HFFc6 (cell line): ENCODE results near the gene HSPB3. TPM values are rescaled to one million over a fixed set of nuclear protein-coding genes. Genes with fewer than 3 reads are reported as not detected.
A peak's percentile ranks its signal among the peaks of the same experiment; 100 is the strongest.

ENCODE experiments used
- DNase-seq: peaks from one replicate; pipeline ENCODE4 v3.0.0-alpha.2; 2018
- H3K27ac Mint-ChIP-seq: 2 replicates; pipeline ENCODE4 v1.8.0; 2020; ENCODE audit warnings: mild to moderate bottlenecking, mixed read lengths
- H3K27me3 Mint-ChIP-seq: 2 replicates; pipeline ENCODE4 v1.8.0; 2021; ENCODE audit warnings: mild to moderate bottlenecking, moderate library complexity, mixed read lengths; ENCODE audit not compliant: insufficient read depth
- H3K36me3 Mint-ChIP-seq: 2 replicates; pipeline ENCODE4 v1.8.0; 2021; ENCODE audit warnings: low read depth, mixed read lengths
- H3K4me1 Mint-ChIP-seq: 2 replicates; pipeline ENCODE4 v1.8.0; 2020; ENCODE audit warnings: low read depth, mixed read lengths
- H3K4me3 Mint-ChIP-seq: 2 replicates; pipeline ENCODE4 v1.8.0; 2020; ENCODE audit warnings: mild to moderate bottlenecking, moderate library complexity, mixed read lengths
- H3K9me3 Mint-ChIP-seq: 2 replicates; pipeline ENCODE4 v1.8.0; 2020; ENCODE audit warnings: mild to moderate bottlenecking, mixed read lengths
- CTCF ChIP-seq: fragments of 200-600 bp; sonication (generic); IDR thresholded peaks from 2 replicates; pipeline ENCODE4 v1.5.0; 2021; ENCODE audit warnings: antibody characterized with exemption, mild to moderate bottlenecking
- long read RNA-seq: library from polyadenylated mRNA; unstranded; transcript quantifications from one replicate; pipeline ENCODE4 v2.0.0, GENCODE V29; 2019
- total RNA-seq, 6 experiments: library from RNA; stranded (reverse); fragmentation: NEBNext Ultra II Directional; extraction: Animal tissue kit (Norgen Biotek cat#: 25700); gene quantifications; 2 replicates in 1 of 6; 3 replicates in 5 of 6; pipeline ENCODE4 v1.2.3, GENCODE V29; 2021

Gene HSPB3
- 1 to 10 TPM; 3.3 to 9.6 (median 7.5) TPM for total RNA-seq
- long read RNA-seq, transcript HSPB3-201 (1 exons, 784 nt), result major isoform, 10 of 10 reads
- long read RNA-seq, partial matches to known transcripts, result 0 of 10 reads
- long read RNA-seq, other reads (novel, unspliced or antisense), result 0 of 10 reads

DNA sequence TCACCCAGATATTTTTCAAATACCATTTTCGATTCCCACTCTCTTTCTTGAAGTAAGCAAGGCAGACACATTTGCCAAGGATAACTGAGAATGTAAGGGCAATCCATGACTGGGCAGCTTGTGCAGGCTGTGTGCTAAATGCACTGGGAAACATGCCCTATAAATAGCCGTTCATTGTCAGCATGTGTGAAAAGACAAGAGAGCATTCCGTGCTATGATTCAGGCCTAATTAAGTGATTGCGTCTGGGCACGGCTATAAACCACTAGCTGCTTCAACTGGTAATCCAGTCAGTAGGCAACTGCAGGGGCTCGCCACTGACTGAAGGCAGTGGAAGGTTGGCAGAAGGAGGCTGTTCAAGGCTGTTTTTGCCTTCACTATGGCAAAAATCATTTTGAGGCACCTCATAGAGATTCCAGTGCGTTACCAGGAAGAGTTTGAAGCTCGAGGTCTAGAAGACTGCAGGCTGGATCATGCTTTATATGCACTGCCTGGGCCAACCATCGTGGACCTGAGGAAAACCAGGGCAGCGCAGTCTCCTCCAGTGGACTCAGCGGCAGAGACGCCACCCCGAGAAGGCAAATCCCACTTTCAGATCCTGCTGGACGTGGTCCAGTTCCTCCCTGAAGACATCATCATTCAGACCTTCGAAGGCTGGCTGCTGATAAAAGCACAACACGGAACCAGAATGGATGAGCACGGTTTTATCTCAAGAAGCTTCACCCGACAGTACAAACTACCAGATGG, at the start of gene HSPB3:
Gene HSPB3, plus strand, starts transcription at position 287 of the 745 bp plus-strand sequence. Its CDS starts 91 bp downstream, at position 378.
- peak; percentile 91 for DNase-seq
- H3K4me3 Mint-ChIP-seq, result peak within 1 kb of the TSS; percentile 78
- H3K36me3 Mint-ChIP-seq, result peaks cover 4% of the 10 kb centered on the region; the same call in 1 of the 2 replicates
- TF ChIP-seq CTCF, result no peak
- H3K4me1 Mint-ChIP-seq, result peaks cover 61% of the 10 kb centered on the region
- H3K27me3 Mint-ChIP-seq, result no peaks in the 10 kb centered on the region
- H3K27ac Mint-ChIP-seq, result peak within 1 kb of the TSS; percentile 84
- H3K9me3 Mint-ChIP-seq, result no peaks in the 10 kb centered on the region

- no peak overlapping the region for H3K27ac Mint-ChIP-seq
- DNase-seq, result no peak
- no peak for TF ChIP-seq CTCF
- H3K4me1 Mint-ChIP-seq, result peaks cover 14% of the 10 kb centered on the region
- no peaks in the 10 kb centered on the region for H3K36me3 Mint-ChIP-seq
- H3K27me3 Mint-ChIP-seq, result peaks cover 9% of the 10 kb centered on the region
- no peaks in the 10 kb centered on the region for H3K9me3 Mint-ChIP-seq
- H3K4me3 Mint-ChIP-seq, result no peak overlapping the region
Measured at GRCh38 chr5:54411176-54411575, 44.3 kb upstream of the HSPB3 start.

- Mint-ChIP-seq H3K4me3 (no peak overlapping the region), H3K9me3 (no peaks in the 10 kb centered on the region), H3K36me3 (no peaks in the 10 kb centered on the region), H3K27ac (no peak overlapping the region), H3K27me3 (peaks cover 9% of the 10 kb centered on the region; the same call in 1 of the 2 replicates), H3K4me1 (peaks cover 22% of the 10 kb centered on the region)
- no peak for DNase-seq
- TF ChIP-seq CTCF, result no peak
Measured at GRCh38 chr5:54412913-54413312, 42.6 kb upstream of the HSPB3 start.

DNA sequence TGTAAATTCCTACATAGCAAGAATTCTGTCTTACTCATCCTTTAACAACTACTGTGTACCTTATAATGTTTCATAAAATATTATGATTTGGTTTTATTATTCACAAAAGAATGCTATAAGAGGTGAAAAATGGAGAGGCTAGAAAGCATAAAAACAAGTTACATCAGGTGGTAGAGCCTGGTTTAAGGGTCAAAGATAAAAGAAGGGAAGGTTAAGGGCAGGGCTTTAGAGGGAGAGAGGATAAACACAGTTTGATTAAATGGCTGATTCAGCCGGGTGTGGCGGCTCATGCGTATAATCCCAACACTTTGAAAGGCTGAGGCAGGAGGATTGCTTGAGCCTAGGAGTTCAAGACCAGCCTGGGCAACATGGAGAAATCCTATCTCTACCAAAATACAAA, 40.4 kb upstream of the HSPB3 start:
- H3K27me3 Mint-ChIP-seq, result peaks cover 9% of the 10 kb centered on the region; the same call in 1 of the 2 replicates
- H3K4me1 Mint-ChIP-seq, result peaks cover 33% of the 10 kb centered on the region
- no peaks in the 10 kb centered on the region for H3K36me3 Mint-ChIP-seq
- TF ChIP-seq CTCF, result no peak
- DNase-seq, result no peak
- H3K9me3 Mint-ChIP-seq, result no peaks in the 10 kb centered on the region
- no peak overlapping the region for H3K27ac Mint-ChIP-seq
- H3K4me3 Mint-ChIP-seq, result no peak overlapping the region; the same call in 1 of the 2 replicates

DNA sequence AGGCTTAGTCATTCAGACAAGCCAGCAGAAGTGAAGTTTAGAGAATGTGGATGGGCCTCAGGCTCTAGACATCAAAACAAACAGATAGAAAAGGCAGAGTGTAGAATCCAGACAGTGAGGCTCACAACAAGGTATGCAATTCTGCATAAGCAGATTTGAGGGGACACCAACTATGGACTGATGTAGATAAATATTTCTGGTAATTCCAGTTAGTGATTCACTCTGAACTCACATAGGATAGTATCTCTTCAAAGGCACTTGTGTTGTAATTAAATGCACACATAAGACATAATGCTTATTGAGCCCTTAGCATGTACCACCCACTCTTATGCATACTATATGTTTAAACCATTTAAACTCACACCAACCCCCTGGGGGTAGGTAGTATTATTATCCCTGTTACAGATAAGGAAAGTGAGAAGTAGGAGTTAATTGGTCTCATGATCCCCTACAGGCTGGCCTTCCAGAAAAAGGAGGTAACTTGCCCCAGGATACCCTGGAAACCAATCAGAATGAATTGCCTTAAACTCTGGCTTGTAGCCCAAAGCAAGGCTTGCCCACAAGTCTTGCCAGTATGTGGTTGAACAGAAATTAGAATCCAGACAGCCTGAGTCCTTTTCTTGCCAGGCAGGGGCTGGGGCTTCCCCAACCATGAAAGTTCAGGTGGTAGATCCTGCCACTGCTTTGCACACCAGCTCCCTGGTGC, 39.5 kb upstream of the HSPB3 start:
- no peaks in the 10 kb centered on the region for H3K9me3 Mint-ChIP-seq
- H3K4me1 Mint-ChIP-seq, result peaks cover 33% of the 10 kb centered on the region
- peaks cover 9% of the 10 kb centered on the region; the same call in 1 of the 2 replicates for H3K27me3 Mint-ChIP-seq
- no peak for TF ChIP-seq CTCF
- H3K27ac Mint-ChIP-seq, result peak overlapping the region; percentile 27
- H3K4me3 Mint-ChIP-seq, result no peak overlapping the region
- H3K36me3 Mint-ChIP-seq, result no peaks in the 10 kb centered on the region
- peak; percentile 81 for DNase-seq
